ENCODE results near the gene MT1E.

- TF ChIP-seq, protein P1, sequence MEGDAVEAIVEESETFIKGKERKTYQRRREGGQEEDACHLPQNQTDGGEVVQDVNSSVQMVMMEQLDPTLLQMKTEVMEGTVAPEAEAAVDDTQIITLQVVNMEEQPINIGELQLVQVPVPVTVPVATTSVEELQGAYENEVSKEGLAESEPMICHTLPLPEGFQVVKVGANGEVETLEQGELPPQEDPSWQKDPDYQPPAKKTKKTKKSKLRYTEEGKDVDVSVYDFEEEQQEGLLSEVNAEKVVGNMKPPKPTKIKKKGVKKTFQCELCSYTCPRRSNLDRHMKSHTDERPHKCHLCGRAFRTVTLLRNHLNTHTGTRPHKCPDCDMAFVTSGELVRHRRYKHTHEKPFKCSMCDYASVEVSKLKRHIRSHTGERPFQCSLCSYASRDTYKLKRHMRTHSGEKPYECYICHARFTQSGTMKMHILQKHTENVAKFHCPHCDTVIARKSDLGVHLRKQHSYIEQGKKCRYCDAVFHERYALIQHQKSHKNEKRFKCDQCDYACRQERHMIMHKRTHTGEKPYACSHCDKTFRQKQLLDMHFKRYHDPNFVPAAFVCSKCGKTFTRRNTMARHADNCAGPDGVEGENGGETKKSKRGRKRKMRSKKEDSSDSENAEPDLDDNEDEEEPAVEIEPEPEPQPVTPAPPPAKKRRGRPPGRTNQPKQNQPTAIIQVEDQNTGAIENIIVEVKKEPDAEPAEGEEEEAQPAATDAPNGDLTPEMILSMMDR (IDR thresholded peaks at IDR 0.05) = no peak
- TF ChIP-seq POLR2A (IDR thresholded peaks at IDR 0.05) = no peak
These were observed 8.0 kb downstream of the MT1E start for GRCh38 chr16:56633535-56633934.
